Urothelium cell line (cell line): Measurements from ENCODE around the gene CXorf49.
"Not testable (repeated sequence)": the region's sequence is repeated elsewhere in the genome, so short reads cannot be mapped to it uniquely, and the experiment has no call there.

Experiments used
- DNase-seq: peaks from one replicate; pipeline ENCODE4 v3.0.0; 2011; ENCODE audit warnings: low spot score, mixed read lengths
- FAIRE-seq: peaks from 2 replicates; lab custom pipeline; 2011; peaks lifted over from hg19 to GRCh38; lab: Jason Lieb, UNC

Gene CXorf49

GRCh38 chrX:71676068-71676795, 41.9 kb downstream of the CXorf49 start:
- FAIRE-seq, DNase-seq: not testable (repeated sequence)

GRCh38 chrX:71675636-71676035, 42.4 kb downstream of the CXorf49 start:
- FAIRE-seq, DNase-seq: not testable (repeated sequence)

GRCh38 chrX:71671938-71672337, 46.1 kb downstream of the CXorf49 start:
- DNase-seq, result no peak
- FAIRE-seq, result no peak

- FAIRE-seq, result no peak
- no peak for DNase-seq
Observed at GRCh38 chrX:71671043-71671780, 46.9 kb downstream of the CXorf49 start.

- not testable (repeated sequence) for DNase-seq, FAIRE-seq
Observed at GRCh38 chrX:71669947-71670346, 48.1 kb downstream of the CXorf49 start.

- DNase-seq (no peak), FAIRE-seq (no peak)
Observed at GRCh38 chrX:71669492-71669891, 48.6 kb downstream of the CXorf49 start.

- no peak for FAIRE-seq
Observed at GRCh38 chrX:71668248-71668595, 49.9 kb downstream of the CXorf49 start.

GRCh38 chrX:71667328-71668247, 50.5 kb downstream of the CXorf49 start, which contains the start of gene LOC101059915:
Gene LOC101059915 (plus strand): TSS chrX:71667546.
- DNase-seq, result no peak
- no peak for FAIRE-seq

More at GRCh38 chrX:71668248-71668595, 49.9 kb downstream of the CXorf49 start:
- no peak for DNase-seq

- DNase-seq (no peak), FAIRE-seq (no peak)
Observed at GRCh38 chrX:71666240-71667223, 51.6 kb downstream of the CXorf49 start.

GRCh38 chrX:71665747-71666146, 52.3 kb downstream of the CXorf49 start:
- no peak for FAIRE-seq

GRCh38 chrX:71664889-71665491, 53.1 kb downstream of the CXorf49 start:
- FAIRE-seq (no peak), DNase-seq (no peak)

More at GRCh38 chrX:71665747-71666146, 52.3 kb downstream of the CXorf49 start:
- no peak for DNase-seq
